Fibroblast of gingiva (primary cell): ENCODE data around the gene LMO2.
"Not testable (repeated sequence)": the region's sequence is repeated elsewhere in the genome, so short reads cannot be mapped to it uniquely, and the experiment has no call there.

Source experiments
- DNase-seq: peaks from one replicate; pipeline ENCODE4 v3.0.0-alpha.2; 2011; ENCODE audit warnings: low read depth

The LMO2 gene

GRCh38 chr11:33861386-33861785 lies 30.5 kb downstream of the LMO2 start:
- DNase-seq: no peak

GRCh38 chr11:33860926-33861325 lies 30.9 kb downstream of the LMO2 start:
- no peak for DNase-seq

- no peak for DNase-seq
These were observed 32.6 kb downstream of the LMO2 start for GRCh38 chr11:33859306-33859705.

- peak; percentile 46 for DNase-seq
These were observed 33.9 kb downstream of the LMO2 start for GRCh38 chr11:33857933-33858371.

GRCh38 chr11:33855500-33855899 lies 36.4 kb downstream of the LMO2 start:
- no peak for DNase-seq

- no peak for DNase-seq
These were observed 43.0 kb downstream of the LMO2 start for GRCh38 chr11:33848717-33849390.

GRCh38 chr11:33847251-33847650 lies 44.6 kb downstream of the LMO2 start:
- DNase-seq: no peak

- DNase-seq: no peak
These were observed 47.6 kb downstream of the LMO2 start for GRCh38 chr11:33844236-33844635.

- no peak for DNase-seq
These were observed 48.9 kb downstream of the LMO2 start for GRCh38 chr11:33843018-33843417.

- no peak for DNase-seq
These were observed 49.5 kb downstream of the LMO2 start for GRCh38 chr11:33842236-33842915.

GRCh38 chr11:33838234-33838633 lies 53.6 kb downstream of the LMO2 start:
- DNase-seq: not testable (repeated sequence)

GRCh38 chr11:33837334-33837733 lies 54.5 kb downstream of the LMO2 start:
- not testable (repeated sequence) for DNase-seq

- DNase-seq: peak; percentile 53
These were observed 56.6 kb downstream of the LMO2 start for GRCh38 chr11:33835143-33835878.

GRCh38 chr11:33832676-33833075 lies 59.2 kb downstream of the LMO2 start:
- DNase-seq: no peak

- no peak for DNase-seq
These were observed 60.8 kb downstream of the LMO2 start for GRCh38 chr11:33830903-33831648.

GRCh38 chr11:33829430-33830141 lies 62.3 kb downstream of the LMO2 start:
- DNase-seq: peak; percentile 60

- no peak for DNase-seq
These were observed 63.1 kb downstream of the LMO2 start for GRCh38 chr11:33828604-33829429.

GRCh38 chr11:33827206-33827605 lies 64.7 kb downstream of the LMO2 start:
- DNase-seq: no peak

GRCh38 chr11:33825854-33826560 lies 65.9 kb downstream of the LMO2 start:
- DNase-seq: no peak

- not testable (repeated sequence) for DNase-seq
These were observed 68.9 kb downstream of the LMO2 start for GRCh38 chr11:33822981-33823380.
